ENCODE measurements around the gene C3orf85.

Gene C3orf85

GRCh38 chr3:109116031-109116430 is 20.5 kb upstream of the C3orf85 start:
- Histone ChIP-seq H3K4me3 (ENCODE audit: low read length) (no peak overlapping the region), H3K9me2 (replicated peaks; ENCODE audit: control insufficient read depth, low read length) (no peaks in the 10 kb centered on the region), H3K79me2 (ENCODE audit: control insufficient read depth, low read length) (no peaks in the 10 kb centered on the region), H4K20me1 (ENCODE audit: control insufficient read depth, insufficient read depth, low read depth, low read length) (no peaks in the 10 kb centered on the region), H3K4me2 (ENCODE audit: low read length) (no peak overlapping the region), H3K36me3 (ENCODE audit: control insufficient read depth, low read length) (no peaks in the 10 kb centered on the region), H3K27me3 (ENCODE audit: control insufficient read depth, low read length) (no peaks in the 10 kb centered on the region), H3K27ac (ENCODE audit: low read depth, low read length) (no peak overlapping the region), H3F3A (ENCODE audit: control insufficient read depth, insufficient read depth) (no peaks in the 10 kb centered on the region), H3K4me1 (ENCODE audit: control insufficient read depth, low read length) (no peaks in the 10 kb centered on the region), H3K9me3 (ENCODE audit: control insufficient read depth, insufficient read depth, low read length) (no peaks in the 10 kb centered on the region)
- no peak for TF ChIP-seq CTCF (IDR thresholded peaks at IDR 0.05; ENCODE audit: low read depth, low read length, poor library complexity, severe bottlenecking)
- no peak for TF ChIP-seq EZH2phosphoT487 (IDR thresholded peaks at IDR 0.05; ENCODE audit: borderline replicate concordance, low read length)

GRCh38 chr3:109117939-109118338 is 18.6 kb upstream of the C3orf85 start, which contains the start of gene MORC1:
TSS of gene MORC1 (minus strand) at chr3:109118134. CDS start at chr3:109118059, 75 bp downstream.
- no peaks in the 10 kb centered on the region for H3K27me3 ChIP-seq (ENCODE audit: control insufficient read depth, low read length)

GRCh38 chr3:109118584-109118983 is 17.9 kb upstream of the C3orf85 start:
- Histone ChIP-seq H3K4me2 (ENCODE audit: low read length) (no peak overlapping the region), H3K27ac (ENCODE audit: low read depth, low read length) (no peak overlapping the region), H4K20me1 (ENCODE audit: control insufficient read depth, insufficient read depth, low read depth, low read length) (no peaks in the 10 kb centered on the region), H3K9me3 (ENCODE audit: control insufficient read depth, insufficient read depth, low read length) (no peaks in the 10 kb centered on the region), H3K4me1 (ENCODE audit: control insufficient read depth, low read length) (no peaks in the 10 kb centered on the region), H3K27me3 (ENCODE audit: control insufficient read depth, low read length) (no peaks in the 10 kb centered on the region), H3K4me3 (ENCODE audit: low read length) (no peak overlapping the region), H3K36me3 (ENCODE audit: control insufficient read depth, low read length) (no peaks in the 10 kb centered on the region), H3K9me2 (replicated peaks; ENCODE audit: control insufficient read depth, low read length) (no peaks in the 10 kb centered on the region), H3F3A (ENCODE audit: control insufficient read depth, insufficient read depth) (no peaks in the 10 kb centered on the region), H3K79me2 (ENCODE audit: control insufficient read depth, low read length) (no peaks in the 10 kb centered on the region)
- no peak for TF ChIP-seq CTCF (IDR thresholded peaks at IDR 0.05; ENCODE audit: low read depth, low read length, poor library complexity, severe bottlenecking)
- TF ChIP-seq EZH2phosphoT487 (IDR thresholded peaks at IDR 0.05; ENCODE audit: borderline replicate concordance, low read length) = no peak

More at GRCh38 chr3:109117939-109118338, 18.6 kb upstream of the C3orf85 start, which contains the start of gene MORC1:
- no peaks in the 10 kb centered on the region for H4K20me1 ChIP-seq (ENCODE audit: control insufficient read depth, insufficient read depth, low read depth, low read length)
- H3K36me3 ChIP-seq (ENCODE audit: control insufficient read depth, low read length) = no peaks in the 10 kb centered on the region
- H3K27ac ChIP-seq (ENCODE audit: low read depth, low read length) = no peak within 1 kb of the TSS
- H3F3A ChIP-seq (ENCODE audit: control insufficient read depth, insufficient read depth) = no peaks in the 10 kb centered on the region
- no peak within 1 kb of the TSS for H3K4me2 ChIP-seq (ENCODE audit: low read length)
- H3K79me2 ChIP-seq (ENCODE audit: control insufficient read depth, low read length) = no peaks in the 10 kb centered on the region
- H3K9me2 ChIP-seq (replicated peaks; ENCODE audit: control insufficient read depth, low read length) = no peaks in the 10 kb centered on the region
- no peak for TF ChIP-seq CTCF (IDR thresholded peaks at IDR 0.05; ENCODE audit: low read depth, low read length, poor library complexity, severe bottlenecking)
- TF ChIP-seq EZH2phosphoT487 (IDR thresholded peaks at IDR 0.05; ENCODE audit: borderline replicate concordance, low read length) = no peak
- no peaks in the 10 kb centered on the region for H3K9me3 ChIP-seq (ENCODE audit: control insufficient read depth, insufficient read depth, low read length)
- H3K4me3 ChIP-seq (ENCODE audit: low read length) = no peak within 1 kb of the TSS
- no peaks in the 10 kb centered on the region for H3K4me1 ChIP-seq (ENCODE audit: control insufficient read depth, low read length)
